ENCODE results near the gene C12orf60. TPM values are rescaled to one million over a fixed set of nuclear protein-coding genes. Genes with fewer than 3 reads are reported as not detected.

Gene C12orf60
- total and polyA plus RNA-seq, 2 of the 8 experiments (the other 6 are each of a cell fraction or from before 2014, with no cell fraction given): 1.2 to 1.5 TPM

DNA sequence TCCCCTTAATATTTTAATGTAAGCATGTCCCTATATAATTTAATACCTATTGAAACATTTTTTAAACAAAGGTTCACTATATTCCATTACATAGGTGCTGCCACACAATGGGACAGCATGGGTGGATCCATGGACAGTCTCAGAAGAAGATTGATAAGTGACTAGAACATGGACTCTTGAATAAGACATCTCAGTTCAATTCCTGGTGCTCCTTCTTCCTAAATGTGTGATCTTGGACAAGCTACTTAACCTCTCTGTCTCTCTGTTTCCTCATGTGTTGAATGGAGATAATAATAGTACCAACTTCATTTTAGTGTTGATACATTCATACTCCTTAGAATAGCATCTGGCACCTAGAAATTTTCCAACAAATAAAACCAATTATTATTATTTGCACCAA is 40.9 kb downstream of the C12orf60 start:
- no peaks in the 10 kb centered on the region for H3K4me1 ChIP-seq (replicated peaks in 1 of 4; ENCODE audit: control insufficient read depth in 3 of 4, insufficient read depth in 4 of 4, low read length in 3 of 4)
- no peak overlapping the region for H2BK120ac ChIP-seq (replicated peaks; ENCODE audit: low read depth, low read length)
- no peak overlapping the region for H2BK15ac ChIP-seq (ENCODE audit: low read length)
- DNase-seq (ENCODE audit: low read depth in 1 of 2, low spot score in 2 of 2): no peak
- H3K79me1 ChIP-seq (ENCODE audit: low read depth, low read length): no peaks in the 10 kb centered on the region
- no peak overlapping the region for H3K18ac ChIP-seq (ENCODE audit: extremely low read depth, low read length)
- CTCF ChIA-PET (ENCODE audit: partially characterized antibody): interaction anchor here (0.6 to 6.7 kb wide), 7 partner anchors 19 to 150 kb away, joined by 3 to 116 read pairs (median 4); no protein-coding TSS in a partner anchor
- H4K91ac ChIP-seq (replicated peaks; ENCODE audit: insufficient read length, low read length): no peak overlapping the region
- no peak overlapping the region for H3K56ac ChIP-seq (replicated peaks; ENCODE audit: insufficient read length, low read depth, low read length)
- H3K9ac ChIP-seq (replicated peaks in 1 of 4; ENCODE audit: extremely low read depth in 1 of 4, low read depth in 3 of 4, low read length in 3 of 4): no peak overlapping the region
- H3K23ac ChIP-seq (ENCODE audit: insufficient read length): no peak overlapping the region
- H3K9me3 ChIP-seq (ENCODE audit: insufficient read depth in 2 of 2, low read depth in 1 of 2, low read length in 1 of 2): no peaks in the 10 kb centered on the region
- H3K4ac ChIP-seq (replicated peaks; ENCODE audit: insufficient read length, low read depth, low read length): no peak overlapping the region
- no peak for FAIRE-seq
- H2AFZ ChIP-seq (ENCODE audit: low read length): no peak overlapping the region
- no peak overlapping the region for H2AK5ac ChIP-seq (ENCODE audit: low read depth, low read length)
- no peak overlapping the region for H2BK12ac ChIP-seq (ENCODE audit: low read depth, low read length)
- H3K79me2 ChIP-seq (ENCODE audit: control insufficient read depth in 1 of 2, insufficient read depth in 2 of 2, low read length in 2 of 2): no peaks in the 10 kb centered on the region
- no peak overlapping the region for H2BK5ac ChIP-seq (ENCODE audit: low read depth, low read length)
- no peak overlapping the region for H3K14ac ChIP-seq (ENCODE audit: insufficient read length)
- no peaks in the 10 kb centered on the region for H3K36me3 ChIP-seq (ENCODE audit: control insufficient read depth in 2 of 4, insufficient read depth in 4 of 4, low read length in 3 of 4)
- H2BK20ac ChIP-seq (ENCODE audit: low read length): no peak overlapping the region
- no peak overlapping the region for H3K4me3 ChIP-seq (ENCODE audit: extremely low read depth in 1 of 4, insufficient read depth in 2 of 4, low read depth in 3 of 4, low read length in 4 of 4)
- no peaks in the 10 kb centered on the region for H3K27me3 ChIP-seq (replicated peaks in 1 of 4; ENCODE audit: control insufficient read depth in 3 of 4, extremely low read depth in 1 of 4, insufficient read depth in 3 of 4, low read length in 3 of 4)
- POLR2A ChIA-PET (ENCODE audit: partially characterized antibody): interaction anchor here (0.6 kb wide), 1 partner anchor 104 kb away, joined by 3 read pairs; no protein-coding TSS in a partner anchor
- no peak overlapping the region for H3K27ac ChIP-seq (ENCODE audit: low read depth, low read length)
- H3K4me2 ChIP-seq (ENCODE audit: insufficient read depth in 1 of 2, low read depth in 2 of 2, low read length in 2 of 2): no peak overlapping the region
- no peak overlapping the region for H4K8ac ChIP-seq (ENCODE audit: extremely low read depth, insufficient read depth, low read length)
- no peak overlapping the region for H4K5ac ChIP-seq (ENCODE audit: insufficient read length, low read depth, low read length)
- no peaks in the 10 kb centered on the region for H3K23me2 ChIP-seq (ENCODE audit: low read depth, low read length)
- H4K20me1 ChIP-seq (replicated peaks in 1 of 2; ENCODE audit: control insufficient read depth in 1 of 2, insufficient read depth in 2 of 2, low read length in 2 of 2): no peaks in the 10 kb centered on the region
- no peak for TF ChIP-seq TBP (IDR thresholded peaks at IDR 0.05; ENCODE audit: low read depth, low read length)
- no peak for TF ChIP-seq SUZ12 (IDR thresholded peaks at IDR 0.05; ENCODE audit: low read length)
- no peak for TF ChIP-seq RFX5 (IDR thresholded peaks at IDR 0.05; ENCODE audit: borderline replicate concordance, low read depth, low read length)
- no peak for TF ChIP-seq EP300 (IDR thresholded peaks at IDR 0.05; ENCODE audit: borderline replicate concordance in 1 of 2, low read depth in 2 of 2, low read length in 2 of 2)
- no peak for TF ChIP-seq CREB1 (IDR thresholded peaks at IDR 0.05)
- TF ChIP-seq SIRT6 (IDR thresholded peaks at IDR 0.05; ENCODE audit: low read length): no peak
- TF ChIP-seq JUN (IDR thresholded peaks at IDR 0.05; ENCODE audit: low read depth, low read length): no peak

All from H1 (cell line).